Transverse colon (tissue), 4 donors: ENCODE data around the gene MALT1.

Experiments used
- EP300 ChIP-seq: sonication (generic); formaldehyde crosslinking; IDR thresholded peaks from one replicate; pipeline ENCODE4 v1.6.1; 2017; ENCODE audit warnings: antibody characterized with exemption, low read depth
- POLR2A ChIP-seq: fragments of 450-650 bp; IDR thresholded peaks from one replicate; pipeline ENCODE4 v1.6.1; 2016; ENCODE audit warnings: antibody characterized with exemption, mild to moderate bottlenecking, moderate library complexity
- POLR2AphosphoS5 ChIP-seq, 3 donors: sonication (generic); formaldehyde crosslinking; IDR thresholded peaks; one replicate each; pipeline ENCODE4 v1.6.1; 2016; ENCODE audit warnings: antibody characterized with exemption in 3 of 3
- TF ChIP-seq, protein P1 (sequence below), 5 experiments: fragments of 200-600 bp in 3 of 5; fragments of 450-650 bp in 2 of 5; sonication (generic) in 3 of 5; IDR thresholded peaks; 1 replicate in 2 of 5; 2 replicates in 3 of 5; pipeline ENCODE4 v1.5.1; 2016 to 2017; ENCODE audit warnings: antibody characterized with exemption in 5 of 5, inconsistent platforms in 3 of 5, mild to moderate bottlenecking in 2 of 5, moderate library complexity in 1 of 5

DNA sequence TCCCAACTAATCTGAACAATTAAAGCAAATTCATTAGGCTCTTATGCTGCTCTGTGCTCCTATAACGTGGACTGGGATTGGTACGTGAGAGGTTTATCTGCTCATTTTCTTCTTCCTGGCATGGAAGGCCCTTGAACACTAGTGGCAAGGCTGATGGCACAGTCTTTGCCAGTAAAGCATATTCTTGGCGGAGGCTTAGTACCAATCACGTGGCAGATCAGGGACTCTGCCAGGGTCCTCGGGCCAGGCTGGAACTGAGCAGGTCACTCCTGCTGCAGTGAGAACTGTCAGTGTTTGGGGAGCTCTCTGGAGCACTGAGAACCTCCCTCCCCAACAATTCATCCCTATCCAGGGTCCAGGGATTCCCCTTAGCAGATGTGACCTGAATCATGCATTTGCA lies 38.7 kb upstream of the MALT1 start:
- TF ChIP-seq, protein P1, sequence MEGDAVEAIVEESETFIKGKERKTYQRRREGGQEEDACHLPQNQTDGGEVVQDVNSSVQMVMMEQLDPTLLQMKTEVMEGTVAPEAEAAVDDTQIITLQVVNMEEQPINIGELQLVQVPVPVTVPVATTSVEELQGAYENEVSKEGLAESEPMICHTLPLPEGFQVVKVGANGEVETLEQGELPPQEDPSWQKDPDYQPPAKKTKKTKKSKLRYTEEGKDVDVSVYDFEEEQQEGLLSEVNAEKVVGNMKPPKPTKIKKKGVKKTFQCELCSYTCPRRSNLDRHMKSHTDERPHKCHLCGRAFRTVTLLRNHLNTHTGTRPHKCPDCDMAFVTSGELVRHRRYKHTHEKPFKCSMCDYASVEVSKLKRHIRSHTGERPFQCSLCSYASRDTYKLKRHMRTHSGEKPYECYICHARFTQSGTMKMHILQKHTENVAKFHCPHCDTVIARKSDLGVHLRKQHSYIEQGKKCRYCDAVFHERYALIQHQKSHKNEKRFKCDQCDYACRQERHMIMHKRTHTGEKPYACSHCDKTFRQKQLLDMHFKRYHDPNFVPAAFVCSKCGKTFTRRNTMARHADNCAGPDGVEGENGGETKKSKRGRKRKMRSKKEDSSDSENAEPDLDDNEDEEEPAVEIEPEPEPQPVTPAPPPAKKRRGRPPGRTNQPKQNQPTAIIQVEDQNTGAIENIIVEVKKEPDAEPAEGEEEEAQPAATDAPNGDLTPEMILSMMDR (IDR thresholded peaks at IDR 0.05): no peak
- TF ChIP-seq POLR2A (no peak), EP300 (no peak), POLR2AphosphoS5 (IDR thresholded peaks at IDR 0.05) (no peak)
